ENCODE measurements around the gene NTM.

Gene NTM

GRCh38 chr11:131370090-131370751, at the start of gene NTM:
TSS of gene NTM (plus strand) at chr11:131370615.
- peak; percentile 53 for DNase-seq

GRCh38 chr11:131324921-131325570, 45.4 kb upstream of the NTM start:
- DNase-seq, result no peak

GRCh38 chr11:131326829-131327228, 43.6 kb upstream of the NTM start:
- no peak for DNase-seq

- DNase-seq, result peak; percentile 50
Observed at GRCh38 chr11:131327421-131327820, 43.0 kb upstream of the NTM start.

GRCh38 chr11:131328843-131329242, 41.6 kb upstream of the NTM start:
- no peak for DNase-seq

- no peak for DNase-seq
Observed at GRCh38 chr11:131331010-131331409, 39.4 kb upstream of the NTM start.

- DNase-seq, result no peak
Observed at GRCh38 chr11:131331546-131331945, 38.9 kb upstream of the NTM start.

GRCh38 chr11:131334601-131335000, 35.8 kb upstream of the NTM start:
- peak; percentile 58 for DNase-seq

GRCh38 chr11:131341900-131342299, 28.5 kb upstream of the NTM start:
- peak; percentile 84 for DNase-seq

- DNase-seq, result peak; percentile 65
Observed at GRCh38 chr11:131342442-131342841, 28.0 kb upstream of the NTM start.

GRCh38 chr11:131345406-131345805, 25.0 kb upstream of the NTM start:
- no peak for DNase-seq

- no peak for DNase-seq
Observed at GRCh38 chr11:131349368-131350086, 20.9 kb upstream of the NTM start.

- peak; percentile 51 for DNase-seq
Observed at GRCh38 chr11:131350872-131351271, 19.5 kb upstream of the NTM start.

GRCh38 chr11:131351848-131352247, 18.6 kb upstream of the NTM start:
- DNase-seq, result no peak

- no peak for DNase-seq
Observed at GRCh38 chr11:131353766-131354165, 16.6 kb upstream of the NTM start.

- peak; percentile 30 for DNase-seq
Observed at GRCh38 chr11:131354251-131354701, 16.1 kb upstream of the NTM start.

GRCh38 chr11:131356206-131356605, 14.2 kb upstream of the NTM start:
- peak; percentile 76 for DNase-seq

- no peak for DNase-seq
Observed at GRCh38 chr11:131365329-131365930, 5.0 kb upstream of the NTM start.

- DNase-seq, result no peak
Observed at GRCh38 chr11:131370901-131371790, 731 bp downstream of the NTM start.

- DNase-seq, result no peak
Observed at GRCh38 chr11:131371791-131372104, 1.3 kb downstream of the NTM start.

- DNase-seq, result no peak
Observed at GRCh38 chr11:131372234-131372962, 2.0 kb downstream of the NTM start.
